K562 (cell line): ENCODE results near the gene STMND1. TPM values are rescaled to one million over a fixed set of nuclear protein-coding genes. Genes with fewer than 3 reads are reported as not detected.

Experiments
- ATAC-seq: fragments of 200-7000 bp; cut with Tn5 transposase; 3 replicates; pipeline ENCODE4 v1.9.1; 2020; ENCODE audit warnings: moderate library complexity
- BruUV-seq: library from RNA; stranded (reverse); fragments of 400-500 nt; replicated peaks from 2 replicates; lab custom pipeline; 2021; lab: Mats Ljungman, UMichigan
- CTCF ChIA-PET: fragments of 300-600 bp; formaldehyde crosslinking; extraction: SDS; loops from one replicate; lab custom pipeline; 2021; ENCODE audit warnings: low intra/inter-chr PET ratio; lab: Yijun Ruan, JAX
- POLR2A ChIA-PET: fragments of 300-600, 350-650 bp; sonication (Branson Sonifier 250); formaldehyde crosslinking; extraction: SDS; loops from one replicate; lab custom pipeline; 2021; ENCODE audit warnings: antibody characterized with exemption, inconsistent platforms; lab: Yijun Ruan, JAX
- DNase-seq, 4 experiments: peaks; one replicate each; pipeline versions ENCODE4 v3.0.0 to v3.0.0-alpha.2; 2011 to 2018; ENCODE audit warnings: low spot score in 3 of 4, mixed read lengths in 3 of 4; ENCODE audit errors: extremely low read depth in 1 of 4
- FAIRE-seq: peaks from 2 replicates; lab custom pipeline; 2011; peaks lifted over from hg19 to GRCh38; lab: Jason Lieb, UNC
- H2AFZ ChIP-seq: 2 replicates; pipeline ENCODE4 v1.6.0; 2011; ENCODE audit warnings: low read depth, low read length, control low read depth, inconsistent platforms
- H3K27ac ChIP-seq: fragments of 200-600 bp; 3 replicates; pipeline ENCODE4 v1.8.0; 2011; ENCODE audit warnings: low read depth, mild to moderate bottlenecking, control low read depth, inconsistent platforms, low read length, moderate library complexity, mixed read lengths; ENCODE audit errors: extremely low read depth
- H3K27me3 ChIP-seq, 2 experiments: fragments of 300-600 bp in 1 of 2; 2 replicates in 1 of 2; 3 replicates in 1 of 2; pipeline versions ENCODE4 v1.6.0 to v1.8.0; 2011; ENCODE audit warnings: inconsistent platforms in 2 of 2, low read length in 2 of 2, mild to moderate bottlenecking in 1 of 2, mixed read lengths in 1 of 2, moderate library complexity in 1 of 2; ENCODE audit not compliant: control insufficient read depth in 2 of 2, insufficient read depth in 2 of 2
- H3K36me3 ChIP-seq: fragments of 300-600 bp; 3 replicates; pipeline ENCODE4 v1.8.0; 2011; ENCODE audit warnings: mild to moderate bottlenecking, low read length, inconsistent platforms; ENCODE audit not compliant: control insufficient read depth, insufficient read depth
- H3K4me1 ChIP-seq, 2 experiments: fragments of 200-600 bp in 1 of 2; replicated peaks in 1 of 2; 2 replicates in 1 of 2; 3 replicates in 1 of 2; pipeline versions ENCODE4 v1.5.1 to v1.8.0; 2011; ENCODE audit warnings: inconsistent platforms in 2 of 2, low read length in 2 of 2, mild to moderate bottlenecking in 1 of 2, mixed read lengths in 1 of 2, moderate library complexity in 1 of 2; ENCODE audit not compliant: control insufficient read depth in 2 of 2, insufficient read depth in 2 of 2
- H3K4me2 ChIP-seq: 2 replicates; pipeline ENCODE4 v1.6.1; 2011; ENCODE audit warnings: low read length, control low read depth, inconsistent platforms, mixed read lengths; ENCODE audit not compliant: insufficient read depth
- H3K4me3 ChIP-seq: fragments of 200-600 bp; sonication (generic), shearing (Covaris generic); 2 replicates; pipeline ENCODE4 v1.5.1; 2016; ENCODE audit warnings: control low read depth, inconsistent platforms
- H3K79me2 ChIP-seq: fragments of 200-600 bp; 3 replicates; pipeline ENCODE4 v1.8.0; 2011; ENCODE audit warnings: low read length, inconsistent platforms; ENCODE audit not compliant: control insufficient read depth, insufficient read depth
- H3K9ac ChIP-seq, 2 experiments: 2 replicates each; pipeline versions ENCODE4 v1.6.0 to v1.6.1; 2011; ENCODE audit warnings: low read depth in 2 of 2, low read length in 2 of 2, control low read depth in 1 of 2, inconsistent platforms in 1 of 2, mild to moderate bottlenecking in 1 of 2, mixed read lengths in 1 of 2; ENCODE audit not compliant: insufficient read depth in 1 of 2
- H3K9me1 ChIP-seq: one replicate; pipeline ENCODE4 v1.6.0; 2011; ENCODE audit warnings: inconsistent platforms, mild to moderate bottlenecking, low read length, moderate library complexity; ENCODE audit not compliant: control insufficient read depth, insufficient read depth
- H3K9me3 ChIP-seq: replicated peaks from 2 replicates; pipeline ENCODE4 v1.5.1; 2011; ENCODE audit warnings: low read depth, low read length, inconsistent platforms; ENCODE audit not compliant: control insufficient read depth, insufficient read depth
- H4K20me1 ChIP-seq: replicated peaks from 2 replicates; pipeline ENCODE4 v1.6.1; 2011; ENCODE audit warnings: low read length, inconsistent platforms, mixed read lengths; ENCODE audit not compliant: control insufficient read depth, insufficient read depth
- CBFB ChIP-seq: sonication (generic); formaldehyde crosslinking; IDR thresholded peaks from 2 replicates; pipeline ENCODE4 v1.4.0; 2020; ENCODE audit warnings: mild to moderate bottlenecking, missing genetic modification reagents
- CHCHD3 ChIP-seq: fragments of 250-450 bp; sonication (Bioruptor Pico); IDR thresholded peaks from 2 replicates; pipeline ENCODE4 v2.1.2; 2022; ENCODE audit warnings: mild to moderate bottlenecking
- EGR1 ChIP-seq: fragments of 450-650 bp; conservative IDR thresholded peaks from 2 replicates; pipeline ENCODE4 v1.6.1; 2017; ENCODE audit warnings: mild to moderate bottlenecking
- HMGN3 ChIP-seq: IDR thresholded peaks from 2 replicates; pipeline ENCODE4 v1.6.1; 2011; ENCODE audit warnings: borderline replicate concordance, low read depth, mild to moderate bottlenecking, mixed read lengths, low read length; ENCODE audit not compliant: insufficient read length; ENCODE audit errors: extremely low read depth
- HNRNPH1 ChIP-seq: fragments of 200-400 bp; formaldehyde crosslinking; optimal IDR thresholded peaks from 2 replicates; pipeline ENCODE3; 2017; ENCODE audit warnings: low read depth, mild to moderate bottlenecking, low read length, moderate library complexity
- PHF21A ChIP-seq: fragments of 450-650 bp; IDR thresholded peaks from 2 replicates; pipeline ENCODE4 v1.6.1; 2017; ENCODE audit warnings: low read depth, borderline replicate concordance
- PPARD ChIP-seq: fragments of 250-450 bp; sonication (Bioruptor Pico); IDR thresholded peaks from 2 replicates; pipeline ENCODE4 v1.8.0; 2022; ENCODE audit warnings: inconsistent platforms, mild to moderate bottlenecking, moderate library complexity
- RBM14 ChIP-seq: fragments of 200-400 bp; formaldehyde crosslinking; IDR thresholded peaks from 2 replicates; pipeline ENCODE4 v1.6.1; 2018; ENCODE audit warnings: low read depth, mild to moderate bottlenecking, low read length, moderate library complexity, borderline replicate concordance; ENCODE audit not compliant: insufficient read depth
- THRA ChIP-seq: fragments of 450-650 bp; IDR thresholded peaks from 2 replicates; pipeline ENCODE4 v1.6.1; 2017; ENCODE audit warnings: mild to moderate bottlenecking, moderate library complexity
- ZBTB17 ChIP-seq: fragments of 450-650 bp; formaldehyde crosslinking; IDR thresholded peaks from 2 replicates; pipeline ENCODE4 v1.4.0; 2020; ENCODE audit warnings: mild to moderate bottlenecking
- ZBTB8A ChIP-seq: fragments of 450-650 bp; IDR thresholded peaks from 2 replicates; pipeline ENCODE4 v1.6.1; 2018; ENCODE audit warnings: mild to moderate bottlenecking, moderate library complexity; ENCODE audit not compliant: partially characterized antibody
- ZNF184 ChIP-seq: sonication (generic); formaldehyde crosslinking; IDR thresholded peaks from 2 replicates; pipeline ENCODE4 v1.5.0; 2020; ENCODE audit warnings: missing genetic modification reagents
- ZNF3 ChIP-seq: fragments of 250-450 bp; sonication (Bioruptor Pico); IDR thresholded peaks from 2 replicates; pipeline ENCODE4 v1.5.0; 2021; ENCODE audit warnings: mild to moderate bottlenecking, moderate library complexity
- ZNF311 ChIP-seq: fragments of 250-450 bp; sonication (Bioruptor Pico); IDR thresholded peaks from 2 replicates; pipeline ENCODE4 v1.4.0; 2020; ENCODE audit warnings: mild to moderate bottlenecking, moderate library complexity
- ZNF707 ChIP-seq: fragments of 250-450 bp; sonication (Bioruptor Pico); conservative IDR thresholded peaks from 2 replicates; pipeline ENCODE4 v1.8.0; 2022; ENCODE audit warnings: inconsistent platforms, mild to moderate bottlenecking, moderate library complexity
- ZNF780A ChIP-seq: fragments of 250-450 bp; sonication (Bioruptor Pico); IDR thresholded peaks from 2 replicates; pipeline ENCODE4 v1.5.0; 2021; ENCODE audit warnings: mild to moderate bottlenecking
- WGBS: fragments of 100-300 bp; shearing (Covaris generic); methylation state at CpG from one replicate; pipeline ENCODE4 v1.1.6; 2016; ENCODE audit warnings: low coverage, mixed read lengths; ENCODE audit not compliant: insufficient coverage; ENCODE audit errors: missing lambda C conversion rate; 5-methylcytosine and 5-hydroxymethylcytosine counted together
- in situ Hi-C: fragments of 300-500 bp; cut with MboI; formaldehyde crosslinking; loops from 4 replicates; pipeline ENCODE4 v1.15.0; 2018; ENCODE audit warnings: inconsistent platforms, mixed read lengths
- intact Hi-C: fragments of 100-400 bp; cut with micrococcal nuclease; formaldehyde crosslinking; loops from 2 replicates; pipeline ENCODE4 v1.14.2; 2022
- polyA plus RNA-seq, 8 experiments: library from polyadenylated mRNA; depleted of rRNA in 4 of 8; stranded (reverse) in 5 of 8; unstranded in 3 of 8; fragments of >200 nt; fragmentation: Nextera tagmentation in 2 of 8; fragmentation: Illumina TruSeq in 1 of 8; extraction: Ambion mirVana in 2 of 8; extraction: Trizol in 1 of 8; gene quantifications; 2 replicates each; pipeline versions ENCODE4 v1.2.1 to v1.2.3, GENCODE V29; 2011 to 2014; ENCODE audit warnings: inconsistent platforms in 1 of 8, missing spikeins in 1 of 8
- total RNA-seq, 7 experiments: library from RNA; depleted of rRNA in 6 of 7; stranded (reverse); fragments of >200 nt in 6 of 7; fragmentation: Illumina TruSeq in 2 of 7; extraction: Trizol in 2 of 7; gene quantifications; 2 replicates each; pipeline versions ENCODE4 v1.2.1 to v1.2.3, GENCODE V29; 2011 to 2021; ENCODE audit warnings: low replicate concordance in 1 of 7

Gene STMND1
- total and polyA plus RNA-seq, 9 of the 15 experiments (the other 6 are each of a cell fraction or from before 2014, with no cell fraction given), result not detected

- intact Hi-C loops (no loop called here), in situ Hi-C loops (loop anchor here (25.0 kb wide), 1 partner anchor 1160 kb away; no protein-coding TSS in a partner anchor)
- ATAC-seq (no peak), FAIRE-seq (peak; percentile 23), DNase-seq (no peak)
- H3K4me1 ChIP-seq, result no peaks in the 10 kb centered on the region
- no peak overlapping the region for H3K27ac ChIP-seq
- H3K9ac ChIP-seq, result no peak overlapping the region
- H3K9me3 ChIP-seq, result no peaks in the 10 kb centered on the region
- H3K36me3 ChIP-seq, result no peaks in the 10 kb centered on the region
- no peak overlapping the region for H3K4me2 ChIP-seq
- ChIA-PET POLR2A (no interaction called here), CTCF (no interaction called here)
- BruUV-seq, result no TSS peak
- 2% methylated on average over 3 of the region's 3 CpGs for WGBS
- H3K4me3 ChIP-seq, result no peak overlapping the region
- no peaks in the 10 kb centered on the region for H3K79me2 ChIP-seq
- no peak overlapping the region for H2AFZ ChIP-seq
- no peaks in the 10 kb centered on the region for H4K20me1 ChIP-seq
- no peaks in the 10 kb centered on the region for H3K27me3 ChIP-seq
- H3K9me1 ChIP-seq, result no peaks in the 10 kb centered on the region
- TF ChIP-seq ZNF780A (CRISPR knock-in tag), result no peak
- TF ChIP-seq ZNF311, result no peak
- no peak for TF ChIP-seq ZBTB17 (CRISPR knock-in tag)
- TF ChIP-seq ZNF184 (CRISPR knock-in tag), result no peak
- TF ChIP-seq CHCHD3 (CRISPR knock-in tag), result no peak
- no peak for TF ChIP-seq THRA
- TF ChIP-seq ZBTB8A, result no peak
- TF ChIP-seq RBM14, result no peak
- no peak for TF ChIP-seq EGR1
- no peak for TF ChIP-seq ZNF3 (CRISPR knock-in tag)
- no peak for TF ChIP-seq HMGN3
- no peak for TF ChIP-seq PHF21A
- no peak for TF ChIP-seq CBFB (CRISPR knock-in tag)
- TF ChIP-seq HNRNPH1, result no peak
- no peak for TF ChIP-seq PPARD (CRISPR knock-in tag)
- no peak for TF ChIP-seq ZNF707 (CRISPR knock-in tag)
Measured at GRCh38 chr6:17151888-17152287, 50.0 kb downstream of the STMND1 start.
